ENCODE results near the gene GNAT2.

GNAT2 gene

GRCh38 chr1:109626682-109627408 lies 7.4 kb upstream of the GNAT2 start:
- no peak for DNase-seq

DNA sequence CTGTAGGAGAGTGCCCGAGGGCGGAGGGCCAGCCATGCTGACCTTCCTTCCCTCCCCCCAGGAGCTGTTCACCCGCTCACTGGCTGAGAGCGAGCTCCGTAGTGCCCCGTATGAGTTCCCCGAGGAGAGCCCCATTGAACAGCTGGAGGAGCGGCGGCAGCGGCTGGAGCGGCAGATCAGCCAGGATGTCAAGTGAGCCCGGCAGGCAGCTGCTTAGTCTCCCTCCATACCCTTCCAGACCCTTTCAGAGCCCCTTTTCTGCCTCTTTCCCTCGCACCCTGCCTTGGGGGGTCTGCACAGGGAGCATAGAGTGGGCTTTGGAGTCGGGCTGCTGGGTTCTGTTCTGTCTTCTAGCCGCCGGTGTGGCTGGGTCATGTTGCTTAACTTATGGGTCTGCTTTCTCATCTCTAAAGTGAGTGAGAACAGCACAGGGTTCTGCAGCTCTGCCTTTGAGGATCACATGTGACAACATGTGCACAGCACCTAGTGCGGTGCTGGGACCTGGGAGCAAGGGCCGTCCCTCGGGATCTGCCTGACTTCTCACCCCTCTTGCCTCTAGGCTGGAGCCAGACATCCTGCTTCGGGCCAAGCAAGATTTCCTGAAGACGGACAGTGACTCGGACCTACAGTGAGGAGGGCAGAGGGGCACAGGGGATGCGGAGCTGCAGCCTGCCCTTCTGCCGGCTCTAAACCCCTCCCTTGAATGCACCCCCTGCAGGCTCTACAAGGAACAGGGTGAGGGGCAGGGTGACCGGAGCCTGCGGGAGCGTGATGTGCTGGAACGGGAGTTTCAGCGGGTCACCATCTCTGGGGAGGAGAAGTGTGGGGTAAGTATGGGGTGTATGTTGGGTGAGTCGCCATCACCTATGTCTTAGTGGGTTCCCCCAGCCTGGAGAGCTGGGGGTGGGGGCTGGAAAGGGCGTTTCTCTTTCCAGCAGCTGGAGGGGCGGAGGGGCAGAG lies 6.5 kb upstream of the GNAT2 start:
- DNase-seq, result no peak

DNA sequence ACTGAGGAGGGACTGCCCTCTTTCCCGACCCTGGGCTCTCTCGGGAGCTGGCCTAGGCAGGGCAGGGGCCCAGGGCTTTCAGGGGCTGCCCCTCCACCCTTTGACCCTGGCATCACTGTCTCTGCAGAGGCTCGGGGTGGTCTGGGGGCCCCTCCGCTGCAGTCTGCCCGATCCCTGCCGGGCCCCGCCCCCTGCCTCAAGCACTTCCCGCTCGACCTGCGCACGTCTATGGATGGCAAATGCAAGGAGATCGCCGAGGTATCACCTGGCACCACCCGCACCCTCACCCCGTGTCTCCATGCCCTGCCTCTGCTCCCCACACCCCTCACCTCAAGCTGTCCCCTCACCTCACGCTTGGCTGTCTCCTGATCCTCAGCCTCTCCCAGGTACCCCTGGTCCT lies 5.8 kb upstream of the GNAT2 start:
- DNase-seq, result no peak

- no peak for DNase-seq
Observed at GRCh38 chr1:109624201-109625010, 5.0 kb upstream of the GNAT2 start.

- no peak for DNase-seq
Observed at GRCh38 chr1:109623601-109624161, 4.3 kb upstream of the GNAT2 start.

GRCh38 chr1:109622895-109623294 lies 3.5 kb upstream of the GNAT2 start:
- no peak for DNase-seq

GRCh38 chr1:109622137-109622892 lies 2.9 kb upstream of the GNAT2 start:
- DNase-seq, result no peak

DNA sequence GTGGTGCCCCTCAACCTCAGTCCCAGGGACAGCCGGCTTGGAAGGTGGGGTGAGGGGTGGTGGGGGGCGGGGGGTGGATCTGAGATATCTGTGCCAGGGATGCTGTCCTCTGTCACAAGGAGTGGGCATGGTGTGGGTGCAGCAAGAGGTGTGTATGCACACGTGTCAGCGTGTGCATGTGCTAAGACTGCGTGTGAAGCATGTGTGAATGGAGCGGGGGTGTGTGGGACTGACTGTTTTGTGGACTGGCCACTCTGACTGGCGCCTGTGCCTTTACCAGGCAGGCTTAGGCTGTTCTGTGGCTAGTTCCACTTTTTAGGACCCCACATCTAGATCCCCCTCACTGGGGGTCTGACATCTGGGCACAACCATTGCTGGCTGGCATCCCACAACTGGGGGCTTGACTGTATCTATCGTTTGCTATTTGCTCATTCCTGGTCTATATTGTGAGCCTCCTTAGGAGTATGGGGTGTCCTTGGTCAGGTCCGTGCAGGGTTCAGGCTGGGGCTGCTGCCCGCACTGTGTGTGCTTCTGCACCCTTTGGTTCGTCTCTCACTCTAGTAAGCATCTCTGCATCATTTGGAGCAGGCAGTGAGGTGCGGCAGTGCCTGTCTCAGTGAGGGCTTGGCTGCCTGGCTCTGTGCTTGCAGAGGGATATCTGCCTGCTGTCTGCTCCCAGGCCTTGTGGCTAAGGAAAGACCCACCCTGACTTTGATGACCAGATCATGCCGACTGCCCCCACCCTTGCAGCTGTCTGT lies 2.1 kb upstream of the GNAT2 start:
- peak in 1 of 2 experiments; percentile 16 for DNase-seq

DNA sequence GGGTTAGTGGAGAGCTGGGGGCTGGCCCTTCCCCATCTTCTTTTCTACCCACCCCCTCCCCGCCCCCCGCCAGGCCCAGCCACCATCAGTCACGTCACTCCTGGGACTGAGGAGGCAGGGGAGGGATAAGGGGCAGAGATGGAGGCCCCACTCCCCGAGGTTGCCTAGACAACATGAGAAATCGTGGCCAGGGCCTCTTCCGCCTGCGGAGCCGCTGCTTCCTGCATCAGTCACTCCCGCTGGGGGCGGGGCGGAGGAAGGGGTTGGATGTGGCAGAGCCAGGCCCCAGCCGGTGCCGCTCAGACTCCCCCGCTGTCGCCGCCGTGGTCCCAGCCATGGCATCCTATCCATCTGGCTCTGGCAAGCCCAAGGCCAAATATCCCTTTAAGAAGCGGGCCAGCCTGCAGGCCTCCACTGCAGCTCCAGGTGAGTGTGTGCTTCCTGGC lies 1.4 kb upstream of the GNAT2 start:
- peak; percentile 96 for DNase-seq

GRCh38 chr1:109620401-109620791 lies 980 bp upstream of the GNAT2 start:
- DNase-seq, result no peak

GRCh38 chr1:109618661-109619575 lies 498 bp downstream of the GNAT2 start:
- DNase-seq, result no peak

DNA sequence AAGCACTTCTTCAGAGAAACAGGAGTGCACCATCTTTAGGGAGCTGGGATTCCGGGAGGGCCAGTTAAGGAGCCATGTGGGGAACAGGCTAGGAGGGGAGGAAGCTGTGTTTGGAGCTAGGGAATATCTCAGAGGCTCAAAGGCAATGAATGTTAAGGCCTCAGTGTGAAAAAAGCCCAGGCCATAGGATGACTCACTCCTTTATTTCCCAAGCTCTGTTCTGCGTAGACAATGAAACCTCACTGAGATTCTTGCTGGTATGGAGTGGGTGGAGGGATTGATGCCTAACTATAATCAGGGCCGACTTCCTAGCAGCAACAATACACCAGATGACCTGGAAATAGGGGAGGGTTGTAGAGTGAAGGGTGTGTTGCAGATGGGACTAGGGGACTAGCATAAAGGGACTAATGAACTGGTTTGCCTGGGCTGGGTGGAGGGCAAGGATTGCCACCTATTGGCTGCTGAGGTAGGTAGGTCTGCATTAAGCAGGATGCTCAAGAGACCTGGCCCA lies 2.1 kb downstream of the GNAT2 start:
- no peak for DNase-seq

DNA sequence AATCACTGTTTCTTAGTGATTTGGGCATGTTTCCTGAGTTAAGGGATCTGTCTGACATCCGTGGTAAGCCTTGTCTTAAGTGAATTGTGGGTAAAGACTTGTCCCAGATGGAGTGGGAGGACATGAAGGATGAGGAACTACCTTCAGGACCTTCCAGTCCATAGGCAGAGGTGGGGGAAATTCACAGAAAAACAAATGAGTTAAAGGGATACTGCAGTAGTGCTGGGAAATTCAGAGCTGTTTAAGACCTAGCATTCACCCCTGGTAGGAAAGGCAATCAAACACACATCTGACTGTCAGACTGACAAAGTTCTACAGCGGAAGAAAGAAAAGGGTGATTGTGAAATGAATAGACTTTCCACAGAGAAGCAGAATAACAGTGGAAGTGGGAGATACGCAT lies 3.0 kb downstream of the GNAT2 start:
- DNase-seq, result no peak

DNA sequence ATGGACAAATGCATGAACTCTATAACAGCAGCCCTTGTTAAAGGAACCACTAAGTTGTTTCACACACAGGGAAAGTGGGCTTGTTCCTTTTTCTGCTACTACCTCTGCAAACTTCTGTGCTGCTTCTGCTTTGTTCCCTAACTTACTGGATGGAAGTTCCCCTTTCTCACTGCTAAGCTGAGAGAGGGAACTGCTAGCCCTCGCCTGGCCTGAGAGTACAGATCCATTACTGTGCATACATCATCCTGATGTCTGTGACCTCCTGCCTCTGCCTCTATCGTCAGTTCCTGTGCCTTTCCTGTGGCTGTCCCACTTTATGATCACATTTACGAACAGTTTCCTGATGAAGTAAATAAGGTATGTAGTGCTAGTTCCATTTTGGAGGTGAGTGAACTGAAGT lies 3.5 kb downstream of the GNAT2 start:
- DNase-seq, result no peak

DNA sequence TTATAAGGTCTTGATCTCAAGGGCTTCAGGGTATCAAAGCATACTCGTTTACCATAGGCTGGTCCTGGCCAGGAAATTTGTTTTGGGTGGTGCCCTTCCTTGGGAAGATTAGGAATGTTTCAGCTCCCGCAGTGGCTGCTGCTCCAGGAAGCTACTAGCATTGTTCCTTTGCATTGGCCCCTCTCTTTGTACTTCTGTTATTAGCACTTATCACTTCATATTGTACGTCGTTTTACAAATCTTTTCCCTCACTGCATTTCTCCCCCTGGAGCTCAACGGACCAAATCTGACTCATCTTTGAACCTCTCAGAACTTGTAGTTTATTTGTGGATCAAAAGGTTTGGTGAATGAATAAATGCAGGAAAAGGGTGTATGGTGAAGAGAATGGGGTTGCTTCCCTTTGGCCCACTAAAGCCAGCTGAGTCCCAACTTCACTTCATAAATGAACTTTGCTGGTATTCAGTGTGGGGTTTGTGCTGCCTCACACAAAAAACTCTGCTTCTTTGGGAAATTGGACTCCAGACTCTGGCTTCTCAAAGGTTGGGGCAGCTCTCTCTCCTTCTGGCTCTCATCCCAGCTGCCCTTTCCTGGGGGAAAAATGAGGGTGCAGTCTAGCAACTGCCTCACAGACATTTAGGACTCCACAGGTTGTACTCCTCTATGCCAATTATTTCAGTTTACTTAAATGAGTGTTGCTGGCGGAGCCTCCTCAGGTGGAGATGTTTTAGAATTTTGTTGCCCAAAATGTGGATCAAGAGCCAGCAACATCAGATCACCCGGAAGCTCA lies 5.9 kb downstream of the GNAT2 start:
- no peak for DNase-seq

- no peak for DNase-seq
Observed at GRCh38 chr1:109611308-109611990, 8.0 kb downstream of the GNAT2 start.

DNA sequence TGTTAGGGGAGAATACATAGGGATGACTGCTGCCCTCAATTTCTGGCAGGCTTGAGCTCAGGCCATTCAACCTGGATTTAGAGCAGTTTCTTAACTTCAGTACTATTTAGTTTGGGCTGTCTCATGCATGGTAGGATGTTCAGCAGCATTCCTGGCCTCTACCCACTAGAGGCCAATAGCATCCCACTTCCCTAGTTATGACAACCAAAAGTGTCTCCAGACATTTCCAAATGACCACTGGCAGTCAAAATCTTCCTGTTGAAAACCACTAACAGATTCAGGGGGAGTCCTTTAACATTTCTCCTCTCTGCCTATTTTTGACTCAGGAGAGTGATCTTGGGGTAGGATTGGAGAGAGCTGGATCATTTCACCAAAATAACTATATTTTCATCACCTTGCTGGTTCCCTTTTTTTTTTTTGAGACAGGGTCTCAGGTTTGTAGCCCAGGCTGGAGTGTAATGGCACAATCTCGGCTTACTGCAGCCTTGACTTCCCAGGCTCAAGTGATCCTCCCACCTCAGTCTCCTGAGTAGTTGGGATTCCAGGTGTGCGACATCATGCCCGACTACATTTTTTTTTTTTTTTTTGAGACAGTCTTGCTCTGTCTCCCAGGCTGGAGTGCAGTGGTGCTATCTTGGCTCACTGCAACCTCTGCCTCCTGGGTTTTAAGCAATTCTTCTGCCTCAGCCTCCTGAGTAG lies 8.7 kb downstream of the GNAT2 start:
- no peak for DNase-seq

- DNase-seq, result no peak
Observed at GRCh38 chr1:109609881-109610280, 9.5 kb downstream of the GNAT2 start.

All from stimulated activated CD4-positive, alpha-beta T cell treated with anti-CD3 and anti-CD28 coated beads, Interleukin-4, amount 100 ng/mL, for 4 hours (primary cell).